GM12865 (cell line): ENCODE data around the gene GDF11.

Source experiments
- DNase-seq: peaks from one replicate; pipeline ENCODE4 v3.0.0; 2010; ENCODE audit warnings: low read depth
- H3K4me3 ChIP-seq: 2 replicates; pipeline ENCODE4 v1.5.1; 2011; ENCODE audit warnings: mild to moderate bottlenecking, low read depth, low read length, control low read depth
- CTCF ChIP-seq: IDR thresholded peaks from 2 replicates; pipeline ENCODE4 v1.5.1; 2011; ENCODE audit warnings: low read length, control low read depth, low read depth, inconsistent platforms; ENCODE audit not compliant: insufficient read depth; ENCODE audit errors: missing control alignments

The GDF11 gene

GRCh38 chr12:55696796-55697462 lies 46.0 kb upstream of the GDF11 start:
- no peak overlapping the region for H3K4me3 ChIP-seq
- no peak for TF ChIP-seq CTCF
- no peak for DNase-seq

- no peak for DNase-seq
- TF ChIP-seq CTCF = no peak
- no peak overlapping the region for H3K4me3 ChIP-seq
These were observed 45.2 kb upstream of the GDF11 start for GRCh38 chr12:55697686-55698085.

GRCh38 chr12:55698241-55698955 lies 44.5 kb upstream of the GDF11 start:
- no peak overlapping the region for H3K4me3 ChIP-seq
- no peak for TF ChIP-seq CTCF
- DNase-seq = no peak

GRCh38 chr12:55698965-55699364 lies 44.0 kb upstream of the GDF11 start:
- TF ChIP-seq CTCF = no peak
- H3K4me3 ChIP-seq = no peak overlapping the region
- DNase-seq = no peak

GRCh38 chr12:55699471-55700055 lies 43.4 kb upstream of the GDF11 start:
- no peak for DNase-seq

GRCh38 chr12:55700255-55701018 lies 42.5 kb upstream of the GDF11 start:
- DNase-seq = no peak
- no peak overlapping the region for H3K4me3 ChIP-seq
- no peak for TF ChIP-seq CTCF

More at GRCh38 chr12:55699471-55700055, 43.4 kb upstream of the GDF11 start:
- TF ChIP-seq CTCF = no peak
- H3K4me3 ChIP-seq = no peak overlapping the region
